A172 (cell line): ENCODE data around the gene PRDM11. TPM values are rescaled to one million over a fixed set of nuclear protein-coding genes. Genes with fewer than 3 reads are reported as not detected.
"Not testable (repeated sequence)": the region's sequence is repeated elsewhere in the genome, so short reads cannot be mapped to it uniquely, and the experiment has no call there.

Experiments used
- DNase-seq: peaks from one replicate; pipeline ENCODE4 v3.0.0-alpha.2; 2015; ENCODE audit warnings: low spot score
- total RNA-seq: library from RNA; depleted of rRNA; stranded (reverse); fragments of >200 nt; shearing (Covaris generic); gene quantifications from 2 replicates; pipeline ENCODE4 v1.2.3, GENCODE V29; 2014

The PRDM11 gene
- total RNA-seq, 1 experiment from 2014 or later, result 10.1 TPM

DNA sequence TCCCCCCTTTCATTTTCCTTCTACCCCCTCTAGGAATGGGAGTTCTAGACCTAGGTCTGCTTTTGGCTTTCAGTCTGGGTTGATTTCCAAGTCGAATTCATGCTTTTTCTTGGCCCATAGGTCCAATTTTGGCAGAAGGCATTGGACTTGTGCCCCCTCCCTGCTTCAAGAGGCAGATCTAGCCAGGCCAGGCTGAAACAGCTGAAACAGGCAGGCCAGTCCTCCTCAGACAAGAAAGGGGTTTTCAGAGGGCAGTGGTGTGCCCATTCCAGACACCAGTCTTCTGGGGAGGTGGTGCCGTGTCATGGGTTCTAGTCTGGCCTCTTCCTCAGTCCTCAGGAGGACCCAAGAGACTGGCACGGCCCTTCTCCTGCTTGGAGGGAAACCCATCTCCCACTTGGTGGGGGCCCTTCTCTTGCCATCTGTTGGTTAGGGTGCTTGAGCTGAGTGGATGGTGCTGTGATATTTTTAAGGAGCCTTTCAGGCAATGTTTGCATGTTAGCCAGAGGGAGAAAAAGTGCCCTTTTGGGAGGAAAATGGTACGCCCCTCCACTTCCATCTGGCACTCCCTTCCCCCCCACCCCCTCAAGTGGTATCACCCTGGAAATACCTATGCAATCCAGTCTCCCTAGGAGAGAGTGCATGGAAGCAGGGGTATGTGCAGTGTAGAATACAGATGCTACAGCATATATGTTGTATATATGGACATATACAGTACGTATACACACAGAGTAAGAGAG lies 86.1 kb downstream of the PRDM11 start:
- no peak for DNase-seq

DNA sequence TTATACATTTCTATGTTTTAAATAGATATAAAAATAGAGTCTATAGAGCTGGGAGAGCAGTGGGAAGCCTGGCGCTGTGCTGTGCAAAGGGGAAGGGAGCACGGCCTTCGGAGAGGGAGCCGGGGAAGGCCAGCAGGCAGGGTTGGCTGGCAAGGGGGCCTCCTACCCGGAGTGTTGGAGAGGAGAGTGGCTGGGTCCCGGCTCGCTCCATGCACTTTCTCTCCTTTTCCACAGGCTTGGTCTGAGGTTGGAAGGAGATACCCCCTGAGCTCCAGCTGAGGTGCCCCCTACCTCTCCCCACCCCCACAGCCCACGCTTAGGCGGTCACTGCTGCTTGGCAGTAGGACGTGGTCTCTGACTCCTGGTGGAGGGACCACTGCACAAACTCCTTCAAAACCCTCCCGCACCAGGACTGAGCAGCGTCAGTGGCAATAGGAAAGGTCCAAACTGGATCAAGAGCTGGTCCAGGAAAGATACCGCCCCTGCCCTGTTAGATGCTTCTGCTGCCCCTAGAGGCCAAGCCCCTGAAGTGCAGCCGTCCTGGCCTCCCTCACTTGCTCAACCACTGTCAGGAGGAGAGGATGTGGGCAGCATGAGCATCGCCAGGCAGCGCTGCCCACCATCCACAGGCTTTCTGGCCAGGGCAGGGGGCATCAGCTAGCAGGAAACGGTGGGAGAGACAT lies 86.8 kb downstream of the PRDM11 start:
- peak; percentile 68 for DNase-seq

DNA sequence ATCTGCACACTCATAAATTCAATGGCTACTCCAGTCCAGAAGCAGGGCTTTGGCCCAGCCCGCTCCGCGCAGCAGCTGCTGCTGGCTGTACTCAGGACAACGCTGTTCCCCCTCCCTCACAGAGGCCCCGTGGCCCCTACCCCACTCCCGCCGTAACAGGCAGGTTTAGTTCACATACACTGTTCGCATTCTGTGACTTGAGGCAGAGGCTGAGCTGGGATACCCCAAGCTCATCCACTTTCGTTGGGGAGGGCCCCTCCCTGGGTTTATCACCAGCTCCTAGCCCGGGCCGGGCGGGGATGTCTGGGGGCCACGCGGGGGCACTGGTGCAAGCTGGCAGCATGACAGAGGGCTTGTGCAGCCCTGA lies 87.3 kb downstream of the PRDM11 start:
- no peak for DNase-seq

DNA sequence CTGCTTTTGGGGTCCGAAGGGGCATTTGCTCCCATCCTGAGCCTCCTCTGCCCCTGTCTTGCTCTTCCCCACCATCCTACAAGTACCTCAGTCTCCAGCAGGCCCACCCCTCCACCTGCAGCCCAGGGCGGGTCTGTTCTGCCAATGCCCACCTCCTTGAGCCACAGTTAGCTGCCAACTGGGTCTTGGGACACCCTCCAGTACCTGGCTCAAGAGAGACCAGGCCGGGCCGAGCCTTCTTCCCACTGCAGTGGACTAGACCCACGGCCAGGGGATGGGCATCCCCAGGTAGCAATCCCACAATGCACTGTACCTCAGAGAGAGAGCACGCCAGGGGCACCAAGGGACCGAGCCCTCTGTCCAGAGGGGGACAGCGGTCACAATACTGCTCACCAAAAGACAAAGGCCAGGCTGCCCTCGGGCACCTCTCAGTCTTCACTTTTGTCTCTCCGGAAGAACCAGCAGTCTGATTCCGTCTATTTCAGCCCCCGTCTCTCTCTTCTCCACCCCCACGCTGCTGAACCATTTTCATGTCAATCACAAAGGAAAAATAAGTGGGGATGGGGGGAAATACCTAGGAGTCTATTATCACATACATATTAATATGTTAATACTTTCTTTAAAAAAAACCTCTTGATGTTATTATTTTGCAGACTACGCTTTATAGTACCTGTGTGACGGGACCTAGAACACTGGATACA lies 88.0 kb downstream of the PRDM11 start:
- DNase-seq, result no peak

DNA sequence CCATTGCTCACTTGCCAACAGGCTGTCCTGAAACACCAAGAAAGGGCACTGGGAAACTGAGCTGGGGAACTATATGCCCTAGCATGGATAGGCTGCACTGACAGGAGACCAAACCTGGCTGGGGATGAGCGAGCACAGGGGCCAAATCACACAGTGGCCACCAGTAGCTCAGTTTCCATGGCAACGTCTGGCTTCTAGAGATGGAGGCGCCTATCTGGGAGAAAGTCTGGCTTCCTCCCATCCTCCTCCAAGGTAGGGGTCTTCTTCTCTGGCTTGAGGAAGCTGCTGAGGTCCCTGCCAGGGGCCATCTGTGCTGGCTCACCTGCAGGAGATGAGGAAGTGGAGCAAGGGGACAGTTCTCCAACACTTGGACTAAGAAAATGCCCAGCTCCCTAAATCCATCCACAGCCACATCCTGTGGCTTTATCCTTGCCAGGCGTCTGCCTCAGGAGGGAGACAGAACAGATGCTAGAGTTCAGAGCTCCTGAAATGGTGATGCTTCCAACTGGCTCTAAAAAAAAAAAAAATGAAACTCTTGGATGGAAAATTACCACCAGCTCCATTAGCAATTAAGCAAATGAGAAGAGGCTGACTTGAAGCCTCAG lies 91.4 kb downstream of the PRDM11 start:
- DNase-seq, result no peak

DNA sequence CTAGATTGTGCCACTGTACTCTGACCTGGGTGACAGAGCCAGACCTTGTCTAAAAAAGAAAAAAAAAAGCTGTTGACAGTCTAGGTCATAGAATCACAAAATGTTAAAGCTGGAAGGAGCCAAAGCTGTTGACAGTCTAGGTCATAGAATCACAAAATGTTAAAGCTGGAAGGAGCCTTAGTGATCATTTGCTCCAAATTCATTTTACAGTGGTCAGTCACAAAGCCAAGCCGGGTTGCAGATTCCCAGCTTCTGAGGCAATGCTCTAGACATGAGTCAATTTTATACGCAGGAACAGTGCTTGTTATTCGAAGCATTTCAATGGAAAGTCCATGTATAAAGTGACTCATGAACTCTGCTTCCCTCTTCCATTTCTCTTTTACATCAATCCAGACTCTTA lies 92.3 kb downstream of the PRDM11 start:
- peak; percentile 77 for DNase-seq

DNA sequence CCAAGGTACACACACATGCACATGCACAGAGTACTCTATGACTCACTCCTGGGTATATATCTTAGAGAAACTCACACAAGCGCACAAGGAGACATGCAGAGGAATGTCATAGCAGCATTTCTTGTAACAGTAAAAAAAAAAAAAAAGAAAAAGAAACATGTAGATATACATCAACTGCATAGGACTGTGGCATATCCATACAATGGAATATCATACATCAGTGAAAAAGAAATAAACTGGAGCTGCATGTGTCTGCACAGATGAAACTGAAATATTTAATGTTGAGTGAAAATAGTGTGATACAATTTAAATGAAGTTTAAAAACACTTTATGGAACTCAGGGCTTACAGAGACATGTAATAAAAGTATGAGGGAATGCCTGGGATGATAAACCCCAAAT lies 93.3 kb downstream of the PRDM11 start:
- DNase-seq, result no peak

DNA sequence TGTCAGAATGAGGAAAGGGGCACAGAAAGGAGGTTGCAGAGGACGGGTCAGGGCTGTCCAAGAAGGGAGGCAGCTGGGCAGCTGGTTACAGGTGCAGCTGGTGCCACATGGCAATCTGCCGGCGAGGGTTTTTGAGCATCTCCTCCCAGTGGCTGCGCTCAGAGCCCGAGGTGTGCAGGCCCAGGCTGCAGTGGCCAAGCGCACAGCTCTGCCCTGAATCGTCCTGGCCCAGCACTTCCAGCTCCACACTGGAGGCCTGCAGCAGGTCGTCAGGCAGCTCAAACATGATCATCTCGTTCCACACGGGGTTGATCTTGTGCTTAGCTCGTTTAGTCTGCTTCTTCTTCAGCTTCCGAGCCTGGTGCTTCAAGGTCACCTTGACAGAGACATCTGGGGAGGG lies 97.5 kb downstream of the PRDM11 start:
- no peak for DNase-seq

DNA sequence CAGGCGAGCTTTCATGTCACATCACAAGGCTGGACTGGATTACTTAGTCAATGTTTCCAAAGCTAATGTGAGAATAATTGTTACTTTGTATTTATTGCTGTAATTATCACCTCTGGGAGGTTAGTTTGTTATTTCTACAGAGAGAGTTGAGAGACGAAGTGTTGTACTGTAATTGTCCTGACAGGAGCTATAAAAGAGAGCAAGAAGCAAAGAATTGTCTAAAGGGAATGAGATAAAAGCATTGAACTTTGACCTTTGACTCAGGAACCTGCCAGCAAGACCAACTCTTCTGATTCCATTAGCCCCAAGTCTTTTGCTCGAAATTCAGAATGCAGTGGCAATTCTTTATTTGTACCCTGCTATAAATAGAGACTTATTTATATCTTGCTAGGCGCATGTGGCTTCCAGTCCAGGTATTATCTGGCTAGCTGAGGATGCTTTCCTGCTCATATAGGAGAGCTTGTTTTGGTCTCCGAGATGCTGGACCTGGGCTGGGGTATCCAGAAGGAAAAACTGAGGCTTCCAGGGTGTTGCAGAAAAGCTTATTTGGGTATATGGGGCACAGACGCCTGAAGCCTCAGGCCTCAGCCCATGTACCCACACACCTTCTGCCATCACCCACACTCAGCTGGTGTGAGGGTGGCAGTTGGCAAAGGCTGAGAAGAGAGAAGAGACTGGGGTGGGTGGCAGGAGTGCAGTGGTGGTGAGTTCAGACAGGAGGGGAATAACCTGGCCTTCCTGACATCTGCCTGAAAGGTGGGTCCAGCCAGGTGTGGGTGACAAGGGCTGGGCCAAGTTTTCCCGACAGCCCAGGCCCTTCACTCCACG lies 99.0 kb downstream of the PRDM11 start:
- DNase-seq, result no peak

DNA sequence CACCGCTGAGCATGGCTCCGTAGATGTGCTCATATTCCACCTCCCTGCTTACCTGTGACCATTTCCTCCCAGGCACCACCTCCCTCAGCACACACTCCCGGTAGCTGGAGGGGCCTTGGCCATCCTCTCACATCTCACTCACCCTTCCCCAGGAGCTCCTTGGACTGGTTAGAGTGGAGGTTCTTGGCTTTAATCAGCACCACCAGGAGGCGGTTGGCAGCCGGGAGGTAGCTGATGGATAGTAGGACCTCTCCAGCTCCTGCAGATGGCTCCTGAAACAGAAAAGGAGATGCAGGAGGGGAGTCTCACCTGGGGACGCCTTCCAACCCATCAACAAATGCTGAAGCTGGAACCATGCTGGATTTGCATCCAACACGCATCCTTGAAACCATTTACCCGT lies 99.8 kb downstream of the PRDM11 start:
- no peak for DNase-seq

DNA sequence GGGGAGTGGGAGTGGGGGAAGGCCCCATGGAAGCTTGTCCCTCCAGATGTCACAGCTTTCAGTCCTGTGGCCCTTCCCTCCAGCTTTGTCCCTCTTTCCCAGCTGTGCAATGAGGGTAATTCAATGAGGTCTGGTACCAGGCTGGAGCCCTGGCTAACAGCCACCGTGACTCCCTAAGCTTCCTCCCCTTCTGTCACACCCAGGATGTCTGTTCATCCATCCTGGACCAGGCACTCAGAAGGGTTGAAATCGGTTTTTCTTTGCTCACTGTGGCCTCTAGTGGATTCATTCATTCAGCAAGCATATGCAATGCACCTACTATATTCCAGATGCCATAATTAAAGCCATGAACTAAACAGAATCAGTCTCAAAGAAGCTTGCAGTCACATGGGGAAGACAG lies 101.0 kb downstream of the PRDM11 start:
- no peak for DNase-seq

DNA sequence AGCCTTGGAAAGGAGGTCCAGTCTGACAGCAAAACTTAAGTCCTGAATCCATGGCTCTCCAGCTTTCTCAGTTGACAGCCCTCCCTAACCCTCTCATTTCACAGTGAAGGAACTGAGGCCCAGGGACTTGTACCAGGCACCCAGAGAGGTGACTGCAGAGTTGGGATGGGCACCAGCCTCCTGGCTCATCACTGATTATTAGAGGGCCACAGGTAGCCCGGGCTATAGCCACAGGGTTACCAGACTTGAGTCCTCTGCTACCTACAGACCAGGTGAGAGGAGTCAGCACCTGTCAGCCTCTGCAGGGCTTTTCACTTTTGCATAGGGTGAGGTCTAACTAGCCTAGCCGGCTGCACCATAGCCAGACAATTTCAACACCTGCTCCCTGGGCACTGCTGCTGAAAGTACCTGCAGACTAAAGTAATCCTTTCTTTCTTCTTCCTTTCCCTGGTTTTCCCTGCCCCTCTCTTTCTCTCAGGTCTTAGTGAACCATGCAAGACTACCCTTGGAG lies 102.1 kb downstream of the PRDM11 start:
- DNase-seq, result no peak

DNA sequence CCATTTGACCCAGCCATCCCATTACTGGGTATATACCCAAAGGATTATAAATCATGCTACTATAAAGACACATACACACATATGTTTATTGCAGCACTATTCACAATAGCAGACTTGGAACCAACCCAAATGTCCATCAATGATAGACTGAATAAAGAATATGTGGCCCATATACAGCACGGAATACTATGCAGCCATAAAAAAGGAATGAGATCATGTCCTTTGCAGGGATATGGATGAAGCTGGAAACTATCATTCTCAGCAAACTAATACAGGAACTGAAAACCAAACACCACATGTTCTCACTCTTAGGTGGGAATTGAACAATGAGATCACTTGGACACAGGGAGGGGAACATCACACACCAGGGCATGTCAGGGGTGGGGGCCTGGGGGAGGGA lies 102.9 kb downstream of the PRDM11 start:
- DNase-seq, result not testable (repeated sequence)

DNA sequence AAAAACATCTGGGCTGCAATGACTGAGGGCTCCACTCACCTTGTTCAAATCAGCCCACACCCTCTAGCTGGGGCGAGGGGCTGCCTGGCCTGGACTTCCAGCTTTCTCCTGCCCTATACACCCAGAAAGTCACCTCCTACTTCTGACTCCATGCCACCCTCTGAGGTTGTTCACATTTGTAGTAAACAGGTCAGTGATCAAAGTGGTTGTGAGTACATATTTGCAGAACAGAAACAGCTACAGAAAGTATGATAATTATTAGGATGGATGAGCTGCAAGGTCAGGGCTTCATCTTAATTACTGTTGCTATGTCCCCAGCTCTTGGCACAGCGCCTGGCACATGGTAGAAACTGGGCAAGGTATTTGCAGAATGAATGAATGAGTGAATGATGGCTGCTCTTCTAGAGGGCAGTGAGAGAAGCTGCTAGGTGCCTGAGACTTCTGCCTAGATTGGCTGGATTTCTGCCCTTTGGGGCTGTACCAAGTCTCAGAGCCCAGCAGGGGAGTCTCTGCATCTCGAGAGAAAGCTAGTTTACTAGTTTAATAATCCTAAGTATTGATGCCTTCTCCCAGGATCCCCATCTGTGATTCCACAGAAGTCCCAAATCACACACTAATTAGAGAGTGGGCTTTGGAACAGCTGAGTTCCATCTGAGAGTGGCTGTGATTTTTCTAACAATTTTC lies 103.7 kb downstream of the PRDM11 start:
- DNase-seq, result no peak

DNA sequence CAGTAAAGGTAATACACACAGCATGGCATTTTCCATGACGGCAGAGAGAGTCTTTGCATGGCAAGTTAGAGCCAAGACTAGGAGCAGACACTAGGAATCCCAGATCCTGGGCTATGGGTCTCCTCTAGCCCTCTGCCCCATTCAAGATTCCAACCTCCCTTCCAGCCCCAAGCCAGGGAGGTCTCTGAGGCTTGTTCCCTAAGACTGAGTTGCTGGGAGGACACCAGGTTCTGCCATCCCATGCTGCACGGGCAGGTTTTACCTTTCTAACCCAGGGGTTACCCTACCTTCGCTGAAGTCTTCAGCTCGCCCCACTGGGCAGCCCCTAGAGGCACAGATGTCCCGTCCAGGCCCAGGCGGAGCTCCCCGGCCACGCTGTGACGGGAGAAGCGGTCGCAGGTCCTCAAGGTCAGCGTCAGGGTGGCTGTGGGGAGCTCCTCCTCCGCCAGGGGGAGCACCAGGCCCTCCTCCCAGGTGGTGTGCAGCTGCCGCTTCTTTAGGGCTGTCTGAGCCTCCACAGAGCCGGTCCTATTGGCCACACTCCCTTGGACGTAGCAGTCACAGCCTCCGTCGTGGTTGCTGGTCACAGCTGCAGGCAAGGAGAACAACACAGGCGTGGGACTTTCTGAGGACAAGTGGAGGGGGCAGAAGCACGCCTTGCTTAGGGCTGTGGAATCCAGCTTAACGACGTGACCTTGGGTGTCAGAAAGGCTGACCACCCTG lies 105.9 kb downstream of the PRDM11 start:
- peak; percentile 38 for DNase-seq

DNA sequence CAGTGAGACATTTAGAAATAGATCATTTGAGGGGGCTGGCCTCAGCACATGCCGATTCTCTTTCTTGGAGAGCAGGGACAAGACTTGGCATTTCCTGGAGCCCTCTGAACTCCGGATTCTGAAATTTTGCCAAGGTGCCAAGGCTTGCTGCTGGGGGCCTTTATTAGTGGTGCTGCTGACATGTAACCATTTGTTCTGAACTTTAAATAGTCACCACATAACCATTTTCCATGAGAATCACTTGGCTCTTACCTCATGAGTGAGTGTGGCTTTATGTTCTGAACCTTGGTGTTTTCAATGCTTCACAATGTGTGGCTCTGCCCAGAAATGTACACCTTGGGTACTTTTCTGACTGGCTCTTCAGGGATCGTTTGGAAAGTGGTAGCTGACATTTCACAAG lies 106.4 kb downstream of the PRDM11 start:
- no peak for DNase-seq

DNA sequence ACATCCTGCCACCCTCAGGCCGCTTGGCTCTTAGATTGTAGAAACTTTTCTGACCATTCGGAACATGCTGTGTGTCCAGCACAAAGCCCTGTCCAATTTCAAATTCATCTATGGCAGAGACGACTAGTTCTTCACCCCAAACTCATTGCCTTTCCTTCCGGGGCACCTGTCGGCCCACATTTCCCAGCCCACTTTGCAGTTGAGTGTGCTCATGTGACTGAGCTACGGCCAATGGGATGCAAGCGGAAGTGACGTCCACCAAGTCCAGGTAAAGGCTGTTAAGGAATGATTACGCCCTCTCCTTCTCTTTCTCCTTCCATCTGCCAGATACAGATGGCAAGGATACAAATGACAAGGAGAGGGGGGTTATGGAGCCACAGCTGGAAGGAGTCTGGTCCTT lies 107.2 kb downstream of the PRDM11 start:
- DNase-seq, result no peak

DNA sequence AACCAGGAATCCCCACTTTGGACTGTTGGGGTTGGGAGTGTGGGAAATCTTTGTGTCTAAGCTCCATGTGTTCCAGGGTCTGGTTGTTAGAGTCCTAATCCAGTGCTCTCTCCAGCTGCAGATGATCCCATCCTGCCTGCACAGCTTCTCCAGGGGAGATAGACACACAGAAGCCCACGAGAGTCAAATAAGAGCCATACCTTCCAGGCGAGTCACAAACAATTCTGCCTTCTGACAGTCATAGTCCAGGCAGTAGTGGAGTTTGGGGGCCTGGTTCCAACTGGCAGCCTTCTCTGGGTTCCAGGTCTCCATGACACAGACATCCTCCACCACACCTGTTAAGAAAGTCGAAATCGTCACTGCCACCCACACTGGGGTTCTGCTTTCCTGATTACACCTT lies 107.6 kb downstream of the PRDM11 start:
- DNase-seq, result peak; percentile 32

DNA sequence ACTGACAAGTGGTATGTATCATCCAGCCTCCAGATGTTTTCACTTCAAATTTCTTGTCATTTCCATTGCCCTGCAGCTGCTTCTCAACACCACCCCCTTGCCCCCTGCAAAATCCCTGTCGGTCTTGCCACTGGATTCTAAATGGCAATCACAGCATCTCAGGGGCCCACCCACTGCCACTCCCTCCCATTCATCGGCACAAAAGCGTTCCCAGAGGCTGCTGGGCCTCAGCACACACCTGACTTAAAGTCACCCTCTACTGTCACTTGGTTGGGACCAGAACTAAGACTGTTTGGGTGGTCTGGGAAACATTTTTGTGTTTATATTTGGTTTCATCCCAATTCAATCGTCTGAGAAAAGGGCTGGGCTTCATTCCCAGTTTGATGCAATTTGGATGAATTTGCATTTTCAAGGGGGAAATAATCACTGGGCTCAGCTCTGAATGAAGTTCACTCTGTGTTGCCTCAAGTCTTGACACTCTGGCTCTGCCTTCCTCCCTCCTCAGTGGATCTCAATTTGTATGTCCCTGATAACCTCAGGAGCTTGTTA lies 112.6 kb downstream of the PRDM11 start:
- DNase-seq, result no peak

DNA sequence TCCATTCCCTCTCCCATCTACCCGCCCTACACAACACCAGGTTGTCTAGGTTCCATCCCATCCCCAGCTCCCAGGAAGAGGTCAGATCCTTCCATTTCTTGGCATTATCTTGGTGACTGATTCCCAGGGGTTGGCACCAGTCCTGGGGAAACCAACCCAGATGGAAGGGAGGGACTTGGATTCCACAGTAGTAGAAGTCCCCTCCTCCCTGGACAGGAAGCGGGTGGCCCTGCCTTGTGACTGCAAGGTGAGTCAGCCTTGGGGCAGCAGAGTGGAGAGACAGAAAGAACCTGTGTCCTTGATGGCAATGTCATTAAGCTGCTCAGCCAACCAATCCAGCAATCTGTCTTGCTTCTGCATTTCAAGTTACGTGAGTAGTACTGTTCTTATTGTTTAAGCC lies 113.2 kb downstream of the PRDM11 start:
- peak; percentile 94 for DNase-seq
